Stomach (tissue), 9 donors: ENCODE measurements around the gene CYTL1. TPM values are rescaled to one million over a fixed set of nuclear protein-coding genes. Genes with fewer than 3 reads are reported as not detected.
A peak's percentile ranks its signal among the peaks of the same experiment; 100 is the strongest.

Experiments used
- DNase-seq, 2 donors: peaks; one replicate each; pipeline versions ENCODE4 v3.0.0 to v3.0.0-alpha.2; 2013 to 2019
- H3K27ac ChIP-seq, 5 donors: fragments of 200-600 bp in 4 of 5; sonication (generic) in 4 of 5; one replicate each; pipeline ENCODE4 v1.5.1; 2013 to 2019; ENCODE audit warnings: mild to moderate bottlenecking in 1 of 5, moderate library complexity in 1 of 5
- H3K27me3 ChIP-seq, 3 donors: fragments of 200-600 bp; sonication (generic); one replicate each; pipeline ENCODE4 v1.5.1; 2017 to 2019; ENCODE audit warnings: mixed run types in 1 of 3
- H3K36me3 ChIP-seq, 4 donors: fragments of 200-600 bp; sonication (generic); 1 replicate in 3 of 4; 2 replicates in 1 of 4; pipeline ENCODE4 v1.5.1; 2016 to 2019
- H3K4me1 ChIP-seq, 4 donors: fragments of 200-600 bp; sonication (generic); one replicate each; pipeline ENCODE4 v1.5.1; 2016 to 2019
- H3K4me3 ChIP-seq, 4 donors: fragments of 200-600 bp; sonication (generic) in 3 of 4; one replicate each; pipeline ENCODE4 v1.5.1; 2016 to 2019; ENCODE audit warnings: mild to moderate bottlenecking in 1 of 4
- H3K9me3 ChIP-seq, 4 donors: fragments of 200-600 bp; sonication (generic); one replicate each; pipeline ENCODE4 v1.5.1; 2016 to 2019
- EP300 ChIP-seq: sonication (generic); formaldehyde crosslinking; IDR thresholded peaks from one replicate; pipeline ENCODE4 v1.6.1; 2017; ENCODE audit warnings: antibody characterized with exemption
- POLR2A ChIP-seq, 4 donors: fragments of 450-650 bp; IDR thresholded peaks; one replicate each; pipeline ENCODE4 v1.6.1; 2016; ENCODE audit warnings: antibody characterized with exemption in 4 of 4, control low read depth in 2 of 4, mild to moderate bottlenecking in 1 of 4, moderate library complexity in 1 of 4
- POLR2AphosphoS5 ChIP-seq, 3 donors: sonication (generic); formaldehyde crosslinking; IDR thresholded peaks; one replicate each; pipeline ENCODE4 v1.6.1; 2016; ENCODE audit warnings: antibody characterized with exemption in 3 of 3
- WGBS, 5 donors: extraction: QIAGEN DNeasy Blood & Tissue Kit in 3 of 5; methylation state at CpG; one replicate each; pipeline versions ENCODE4 v1.1.5 to v1.1.7; 2013 to 2018; 5-methylcytosine and 5-hydroxymethylcytosine counted together
- intact Hi-C: fragments of 100-400 bp; cut with DNase I; formaldehyde crosslinking; loops from one replicate; pipeline ENCODE4 v1.15.1; 2023; ENCODE audit warnings: low total_unique reads
- polyA plus RNA-seq, 3 donors: library from polyadenylated mRNA; stranded (reverse); fragments of 200-250 nt; gene quantifications; one replicate each; pipeline ENCODE4 v1.2.3, GENCODE V29; 2013
- total RNA-seq, 5 donors: library from RNA; depleted of rRNA; stranded (reverse); fragments of >200 nt; gene quantifications; one replicate each; pipeline versions ENCODE4 v1.1.0 to v1.2.3, GENCODE V29; 2014 to 2016
- TF ChIP-seq, protein P1 (sequence below), 7 experiments: fragments of 450-650 bp in 4 of 7; fragments of 200-600 bp in 3 of 7; sonication (generic) in 3 of 7; IDR thresholded peaks; one replicate each; pipeline ENCODE4 v1.5.1; 2016 to 2019; ENCODE audit warnings: antibody characterized with exemption in 7 of 7, control low read depth in 2 of 7, mild to moderate bottlenecking in 1 of 7
- donor health status: healthy with polysubstance abuse.
- donor health status: Bipolar disorder and iron deficiency.
- donor health status: healthy.

Gene CYTL1
- total and polyA plus RNA-seq, 8 donors, result 0.95 to 5.1 (median 1.4) TPM; not detected in 3

DNA sequence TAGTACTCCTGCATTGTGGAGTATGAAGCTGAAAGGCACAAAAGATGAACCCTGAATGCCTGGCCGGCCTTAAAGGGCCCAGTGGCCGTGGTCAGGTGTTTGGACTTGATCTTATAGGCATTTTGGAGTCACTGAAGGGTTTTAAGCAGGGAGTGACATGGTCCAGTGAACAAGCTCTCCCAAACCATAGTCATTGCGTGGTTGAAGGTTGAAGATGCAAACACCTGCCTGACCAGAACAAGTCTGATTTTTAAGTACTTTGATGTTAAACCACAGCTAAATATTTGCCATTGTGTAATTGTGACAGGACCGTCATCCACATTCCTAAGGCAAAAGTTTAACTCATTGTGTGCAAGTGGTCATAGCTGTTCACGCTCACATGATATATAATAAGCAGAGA is 35.3 kb upstream of the CYTL1 start:
- H3K9me3 ChIP-seq, result no peaks in the 10 kb centered on the region
- H3K4me3 ChIP-seq, result no peak overlapping the region
- H3K27ac ChIP-seq, result no peak overlapping the region
- 45 to 64% (median 56%) methylated on average over 5 of the region's 5 CpGs for WGBS, 5 donors
- intact Hi-C loops, result loop anchor here (5.0 kb wide), 1 partner anchor 88 kb away; no protein-coding TSS in a partner anchor
- no peaks in the 10 kb centered on the region for H3K36me3 ChIP-seq
- TF ChIP-seq POLR2AphosphoS5 (IDR thresholded peaks at IDR 0.05) (no peak), POLR2A (IDR thresholded peaks at IDR 0.05) (no peak), EP300 (no peak)
- TF ChIP-seq, protein P1, sequence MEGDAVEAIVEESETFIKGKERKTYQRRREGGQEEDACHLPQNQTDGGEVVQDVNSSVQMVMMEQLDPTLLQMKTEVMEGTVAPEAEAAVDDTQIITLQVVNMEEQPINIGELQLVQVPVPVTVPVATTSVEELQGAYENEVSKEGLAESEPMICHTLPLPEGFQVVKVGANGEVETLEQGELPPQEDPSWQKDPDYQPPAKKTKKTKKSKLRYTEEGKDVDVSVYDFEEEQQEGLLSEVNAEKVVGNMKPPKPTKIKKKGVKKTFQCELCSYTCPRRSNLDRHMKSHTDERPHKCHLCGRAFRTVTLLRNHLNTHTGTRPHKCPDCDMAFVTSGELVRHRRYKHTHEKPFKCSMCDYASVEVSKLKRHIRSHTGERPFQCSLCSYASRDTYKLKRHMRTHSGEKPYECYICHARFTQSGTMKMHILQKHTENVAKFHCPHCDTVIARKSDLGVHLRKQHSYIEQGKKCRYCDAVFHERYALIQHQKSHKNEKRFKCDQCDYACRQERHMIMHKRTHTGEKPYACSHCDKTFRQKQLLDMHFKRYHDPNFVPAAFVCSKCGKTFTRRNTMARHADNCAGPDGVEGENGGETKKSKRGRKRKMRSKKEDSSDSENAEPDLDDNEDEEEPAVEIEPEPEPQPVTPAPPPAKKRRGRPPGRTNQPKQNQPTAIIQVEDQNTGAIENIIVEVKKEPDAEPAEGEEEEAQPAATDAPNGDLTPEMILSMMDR (IDR thresholded peaks at IDR 0.05), result no peak
- peaks cover 15 to 27% (median 24%) of the 10 kb centered on the region in 4 donors for H3K4me1 ChIP-seq
- peaks cover 0 to 29% (median 13%) of the 10 kb centered on the region in 3 donors for H3K27me3 ChIP-seq
- no peak for DNase-seq

DNA sequence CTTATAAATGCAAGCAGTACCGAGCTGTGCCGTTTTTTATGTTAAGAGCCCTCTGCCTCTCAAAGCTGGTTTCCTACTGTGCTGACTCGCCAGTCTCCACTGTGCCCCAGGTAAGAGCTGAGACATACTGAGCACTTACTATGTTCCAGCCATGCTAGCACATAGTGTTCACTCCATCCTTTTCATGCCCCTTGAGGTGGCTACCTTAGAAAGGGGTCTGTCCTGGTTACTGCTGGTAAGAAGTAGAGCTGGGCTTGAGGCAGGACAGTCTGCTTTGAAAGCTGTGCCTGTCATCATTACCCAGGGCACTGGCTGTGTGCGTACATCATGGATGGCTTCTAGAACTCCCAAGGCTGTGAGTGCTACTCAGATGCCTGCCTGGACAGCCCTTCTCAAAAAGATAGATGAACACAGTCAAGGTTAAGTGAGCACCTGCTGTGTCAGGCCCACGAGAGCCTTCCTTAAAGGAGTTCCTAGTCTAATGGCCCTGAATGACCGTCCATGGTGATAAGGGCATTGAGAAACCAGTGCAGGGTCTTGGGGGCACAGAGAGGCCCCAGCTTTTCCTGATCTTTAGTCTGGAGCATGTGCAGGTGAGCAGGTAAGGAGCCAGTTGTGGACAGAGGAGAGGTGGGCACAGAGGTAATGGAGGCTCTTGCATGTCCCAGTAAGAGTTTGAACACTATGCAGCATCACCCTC is 33.6 kb upstream of the CYTL1 start:
- TF ChIP-seq, protein P1 (IDR thresholded peaks at IDR 0.05), result no peak
- TF ChIP-seq POLR2A (IDR thresholded peaks at IDR 0.05) (no peak), EP300 (no peak), POLR2AphosphoS5 (IDR thresholded peaks at IDR 0.05) (no peak)
- H3K36me3 ChIP-seq, result no peaks in the 10 kb centered on the region
- no peak for DNase-seq
- peaks cover 15 to 27% (median 24%) of the 10 kb centered on the region in 4 donors for H3K4me1 ChIP-seq
- H3K27ac ChIP-seq, result peak overlapping the region in 1 of 5 donors; percentile 75
- H3K27me3 ChIP-seq, result peaks cover 0 to 29% (median 13%) of the 10 kb centered on the region in 3 donors
- no peaks in the 10 kb centered on the region for H3K9me3 ChIP-seq
- peak overlapping the region in 1 of 4 donors; percentile 64 for H3K4me3 ChIP-seq
- WGBS, 5 donors, result 33 to 63% (median 52%) methylated on average over 6 of the region's 6 CpGs
- intact Hi-C loops, result loop anchor here (5.0 kb wide), 1 partner anchor 89 kb away; no protein-coding TSS in a partner anchor

DNA sequence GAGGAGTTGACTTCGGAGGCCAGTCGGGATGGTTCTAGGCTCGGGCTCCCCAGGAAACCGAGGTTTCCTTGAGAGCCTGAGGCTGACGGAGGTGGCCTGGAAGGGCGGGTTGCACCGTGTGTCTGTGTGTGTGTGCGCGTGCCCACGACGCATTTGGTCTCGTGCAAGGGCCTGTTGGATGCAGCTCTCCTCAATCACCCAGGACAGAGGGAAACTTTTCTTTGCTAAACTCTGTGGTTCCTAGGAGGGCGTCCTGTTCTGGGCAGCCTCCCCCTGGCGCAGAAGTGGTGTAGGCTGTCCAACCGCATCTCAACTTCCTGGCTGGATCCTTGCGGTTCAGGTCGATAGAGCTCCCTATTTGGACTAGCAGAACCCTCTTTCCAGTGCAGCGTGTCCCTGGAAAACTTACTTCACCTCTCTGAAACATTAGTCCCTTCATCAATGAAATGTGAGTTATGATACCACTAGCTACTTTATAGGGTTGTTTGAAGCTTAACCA is 33.0 kb upstream of the CYTL1 start:
- Histone ChIP-seq H3K4me3 (peak overlapping the region; percentile 54 to 70 (median 61)), H3K36me3 (no peaks in the 10 kb centered on the region), H3K4me1 (peaks cover 15 to 27% (median 24%) of the 10 kb centered on the region in 4 donors), H3K27ac (peak overlapping the region in 3 of 5 donors; percentile 56 to 75 (median 62)), H3K9me3 (no peaks in the 10 kb centered on the region), H3K27me3 (peaks cover 0 to 29% (median 13%) of the 10 kb centered on the region in 3 donors)
- WGBS, 5 donors, result 4 to 35% (median 10%) methylated on average over 5 to 18 of the region's 18 CpGs
- intact Hi-C loops, result loop anchor here (5.0 kb wide), 1 partner anchor 90 kb away; no protein-coding TSS in a partner anchor
- peak in 1 of 2 donors; percentile 51 for DNase-seq
- TF ChIP-seq POLR2A (IDR thresholded peaks at IDR 0.05), result no peak
- no peak for TF ChIP-seq EP300
- TF ChIP-seq, protein P1 (IDR thresholded peaks at IDR 0.05), result no peak
- TF ChIP-seq POLR2AphosphoS5 (IDR thresholded peaks at IDR 0.05), result no peak

DNA sequence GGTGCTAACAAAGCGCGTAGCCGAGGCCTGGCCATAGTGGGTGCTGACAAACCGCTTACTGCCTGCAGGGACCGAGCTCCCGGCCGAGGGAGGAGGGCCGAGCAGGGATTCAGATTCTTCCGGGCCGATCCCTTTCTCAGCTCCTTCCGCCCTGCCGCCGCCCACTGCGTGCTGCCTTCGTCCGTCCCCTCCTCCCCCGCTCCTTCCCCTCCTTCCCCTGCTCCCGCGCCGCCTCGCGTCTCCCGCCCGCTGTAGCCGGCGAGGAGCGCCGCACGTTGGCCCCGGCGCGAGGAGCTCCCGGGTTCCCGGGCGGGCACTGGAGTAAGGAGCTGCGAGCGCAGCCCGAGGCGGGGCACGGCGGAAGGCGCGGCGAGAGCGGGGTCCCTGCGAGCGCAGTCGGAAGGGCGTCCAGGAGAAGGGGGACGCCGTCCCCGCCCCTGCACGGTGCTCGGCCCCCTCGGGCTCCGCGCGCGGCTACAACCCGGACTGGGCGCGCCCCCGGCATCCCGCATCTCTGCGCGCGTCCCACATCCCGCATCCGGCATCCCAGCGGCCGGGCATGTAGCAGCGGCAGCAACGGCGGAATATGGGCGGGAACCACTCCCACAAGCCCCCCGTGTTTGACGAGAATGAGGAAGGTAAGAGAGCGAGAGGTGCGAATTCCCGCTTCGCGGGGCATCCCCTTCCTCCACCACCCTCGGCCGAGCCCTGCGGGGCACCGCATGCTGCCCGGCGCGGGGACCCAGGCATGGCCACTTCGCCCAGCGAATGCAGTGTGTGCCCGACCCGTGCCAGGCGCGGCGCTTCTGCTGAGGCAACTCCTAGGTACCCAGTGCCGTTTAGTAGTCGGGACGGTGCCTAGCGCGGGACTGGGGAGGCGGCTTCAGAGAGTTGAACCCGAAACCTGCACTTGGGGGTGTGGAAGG is 32.3 kb upstream of the CYTL1 start, which contains the start of gene STK32B:
TSS of gene STK32B (plus strand) at position 203 of the 926 bp plus-strand sequence.
- intact Hi-C loops, result loop anchor here (5.0 kb wide), 1 partner anchor 91 kb away; no protein-coding TSS in a partner anchor
- peaks cover 15 to 27% (median 24%) of the 10 kb centered on the region in 4 donors for H3K4me1 ChIP-seq
- H3K27ac ChIP-seq, result peak within 1 kb of the TSS in 4 of 5 donors; percentile 43 to 75 (median 59)

More for the DNA sequence above, 32.3 kb upstream of the CYTL1 start, which contains the start of gene STK32B:
- Histone ChIP-seq H3K4me3 (peak within 1 kb of the TSS; percentile 54 to 70 (median 61)), H3K36me3 (no peaks in the 10 kb centered on the region), H3K27me3 (peaks cover 0 to 29% (median 13%) of the 10 kb centered on the region in 3 donors), H3K9me3 (no peaks in the 10 kb centered on the region)
- 0 to 1% (median 1%) methylated on average over 28 to 103 of the region's 103 CpGs for WGBS, 5 donors
- TF ChIP-seq EP300, result no peak
- TF ChIP-seq, protein P1 (IDR thresholded peaks at IDR 0.05), result no peak
- peak in 1 of 3 donors; percentile 1 for TF ChIP-seq POLR2AphosphoS5 (IDR thresholded peaks at IDR 0.05)
- no peak for TF ChIP-seq POLR2A (IDR thresholded peaks at IDR 0.05)
- DNase-seq, result peak; percentile 68 to 88
